ENCODE results near the gene USE1. TPM values are rescaled to one million over a fixed set of nuclear protein-coding genes. Genes with fewer than 3 reads are reported as not detected.

The USE1 gene
- polyA plus RNA-seq, 12 donors, result 20.9 to 44.3 (median 25.3) TPM; not detected in 1

DNA sequence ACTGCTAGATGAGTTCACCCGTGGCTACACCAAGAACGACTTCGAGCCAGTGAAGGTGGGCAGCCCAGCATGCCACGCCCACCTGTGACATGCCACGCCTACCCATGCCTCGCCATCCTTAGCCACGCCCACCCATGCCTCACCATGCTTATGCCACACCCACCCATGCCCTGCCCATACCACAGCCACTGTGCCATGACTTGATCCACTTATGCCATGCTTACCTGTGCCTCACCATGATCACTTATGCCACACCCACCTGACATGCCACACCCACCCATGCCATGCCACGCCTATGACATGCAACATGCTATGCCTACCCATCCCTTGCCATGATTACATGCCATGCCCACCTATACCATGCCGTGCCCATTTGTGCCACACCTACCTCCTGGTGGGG is 12.9 kb upstream of the USE1 start:
- no peak for DNase-seq

DNA sequence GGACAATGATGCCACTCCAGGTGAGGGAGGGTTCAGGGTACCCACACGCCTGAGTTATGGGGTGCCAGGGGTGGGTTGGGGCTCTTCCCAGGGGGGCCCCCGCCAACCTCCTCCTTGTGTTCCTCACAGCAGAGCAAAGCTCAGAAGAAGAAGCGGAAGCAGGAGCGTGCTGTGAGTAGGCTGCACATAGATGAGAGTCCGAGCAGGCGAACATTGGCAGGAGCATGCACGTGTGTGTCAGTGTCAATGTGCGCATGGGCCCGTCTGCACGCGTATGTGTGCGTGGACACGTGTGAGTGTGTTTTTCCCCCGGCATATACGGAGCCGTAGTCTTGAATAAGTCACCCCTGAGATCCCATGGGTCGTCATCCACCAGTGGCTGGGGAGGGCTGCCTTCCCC is 12.4 kb upstream of the USE1 start:
- no peak for DNase-seq

- peak; percentile 31 for DNase-seq
These were observed 9.7 kb upstream of the USE1 start for GRCh38 chr19:17205237-17206140.

DNA sequence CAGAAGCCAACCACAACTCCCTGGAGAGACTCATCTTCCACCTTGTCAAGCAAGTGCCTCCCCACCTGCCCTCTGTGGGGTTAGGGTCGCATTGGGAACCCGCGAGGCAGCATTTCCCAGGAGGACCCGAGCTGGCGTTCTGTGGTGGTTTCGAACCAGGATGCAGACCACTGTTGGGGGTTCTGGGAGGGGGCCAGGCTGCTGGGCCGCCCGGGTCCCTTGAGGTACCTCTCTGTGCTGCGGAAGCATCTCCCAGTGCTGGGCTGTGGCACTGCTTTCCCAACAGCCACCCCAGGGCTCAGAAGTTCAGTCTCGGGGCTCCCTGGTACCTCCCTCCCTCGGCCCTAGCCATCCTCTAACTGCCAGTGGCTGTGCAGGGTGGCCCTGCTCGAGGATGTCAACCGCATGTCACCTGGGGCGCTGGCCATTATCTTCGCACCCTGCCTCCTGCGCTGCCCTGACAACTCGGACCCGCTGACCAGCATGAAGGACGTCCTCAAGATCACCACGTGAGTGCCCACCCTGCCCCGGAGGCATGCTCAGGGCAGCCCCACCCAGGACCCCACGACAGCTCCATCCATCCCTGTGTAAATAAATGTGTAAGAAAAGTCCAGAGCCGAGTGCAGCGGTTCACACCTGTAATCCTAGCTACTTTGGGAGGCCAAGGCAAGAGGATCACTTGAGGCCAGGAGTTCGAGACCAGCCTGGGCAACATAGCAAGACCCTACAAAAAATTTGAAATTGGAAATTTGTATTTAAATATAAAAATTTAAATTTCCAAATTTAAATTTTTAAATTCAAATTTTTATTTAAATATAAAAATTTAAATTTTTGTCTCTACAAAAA is 8.2 kb upstream of the USE1 start:
- no peak for DNase-seq

- no peak for DNase-seq
These were observed 5.8 kb upstream of the USE1 start for GRCh38 chr19:17209126-17210036.

GRCh38 chr19:17210296-17210695 is 4.9 kb upstream of the USE1 start:
- DNase-seq, result no peak

DNA sequence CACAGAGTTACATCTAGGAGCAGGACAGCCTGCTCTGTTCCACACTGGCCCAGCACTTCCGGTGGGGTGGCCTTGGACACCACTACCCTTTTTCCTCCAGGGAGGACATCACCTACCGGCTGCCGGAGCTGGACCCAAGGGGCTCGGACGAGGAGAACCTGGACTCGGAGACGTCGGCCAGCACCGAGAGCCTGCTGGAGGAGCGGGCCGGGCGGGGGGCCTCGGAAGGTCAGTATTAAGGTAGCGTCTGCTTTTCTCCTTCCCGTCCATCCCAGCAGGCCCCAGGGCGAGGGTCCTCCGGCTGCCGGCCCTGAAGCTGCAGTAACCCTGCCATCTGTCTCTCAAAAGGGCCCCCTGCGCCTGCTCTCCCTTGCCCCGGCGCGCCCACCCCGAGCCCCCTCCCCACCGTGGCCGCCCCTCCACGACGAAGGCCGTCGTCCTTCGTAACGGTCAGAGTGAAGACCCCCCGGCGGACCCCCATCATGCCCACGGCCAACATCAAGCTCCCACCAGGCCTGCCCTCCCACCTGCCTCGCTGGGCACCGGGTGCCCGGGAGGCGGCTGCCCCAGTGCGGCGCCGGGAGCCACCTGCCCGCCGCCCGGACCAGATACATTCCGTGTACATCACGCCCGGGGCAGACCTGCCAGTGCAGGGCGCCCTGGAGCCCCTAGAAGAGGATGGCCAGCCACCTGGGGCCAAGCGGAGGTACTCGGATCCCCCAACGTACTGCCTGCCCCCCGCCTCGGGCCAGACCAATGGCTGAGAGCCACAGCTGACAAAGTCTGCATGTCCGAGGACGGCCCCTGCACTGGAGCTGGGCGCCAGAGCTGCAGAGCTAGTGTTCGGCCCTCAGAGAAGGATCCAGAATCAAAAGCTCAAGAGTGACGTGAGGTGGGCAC is 3.4 kb upstream of the USE1 start:
- DNase-seq, result no peak

DNA sequence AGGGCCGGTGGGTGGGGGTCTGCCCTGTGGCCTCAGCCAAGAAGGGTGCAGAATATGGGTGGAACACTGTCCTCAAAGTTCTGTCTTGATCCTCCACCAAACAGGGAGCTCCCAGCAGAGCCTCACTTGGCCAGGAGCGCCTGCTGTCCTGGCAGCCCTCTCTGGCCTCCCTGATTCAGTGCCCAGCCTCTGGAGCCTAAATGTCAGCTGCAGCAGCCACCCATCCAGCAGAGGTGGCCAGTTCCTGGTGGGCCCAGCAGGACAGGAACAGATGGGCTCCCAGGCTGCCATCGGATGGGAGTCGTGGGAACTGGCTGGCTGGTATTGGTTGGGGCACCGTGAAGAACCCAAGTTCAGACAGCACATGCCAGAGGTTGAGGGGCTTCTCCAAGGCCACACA is 1.8 kb upstream of the USE1 start:
- no peak for DNase-seq

- DNase-seq, result no peak
These were observed 540 bp upstream of the USE1 start for GRCh38 chr19:17214508-17215126.

DNA sequence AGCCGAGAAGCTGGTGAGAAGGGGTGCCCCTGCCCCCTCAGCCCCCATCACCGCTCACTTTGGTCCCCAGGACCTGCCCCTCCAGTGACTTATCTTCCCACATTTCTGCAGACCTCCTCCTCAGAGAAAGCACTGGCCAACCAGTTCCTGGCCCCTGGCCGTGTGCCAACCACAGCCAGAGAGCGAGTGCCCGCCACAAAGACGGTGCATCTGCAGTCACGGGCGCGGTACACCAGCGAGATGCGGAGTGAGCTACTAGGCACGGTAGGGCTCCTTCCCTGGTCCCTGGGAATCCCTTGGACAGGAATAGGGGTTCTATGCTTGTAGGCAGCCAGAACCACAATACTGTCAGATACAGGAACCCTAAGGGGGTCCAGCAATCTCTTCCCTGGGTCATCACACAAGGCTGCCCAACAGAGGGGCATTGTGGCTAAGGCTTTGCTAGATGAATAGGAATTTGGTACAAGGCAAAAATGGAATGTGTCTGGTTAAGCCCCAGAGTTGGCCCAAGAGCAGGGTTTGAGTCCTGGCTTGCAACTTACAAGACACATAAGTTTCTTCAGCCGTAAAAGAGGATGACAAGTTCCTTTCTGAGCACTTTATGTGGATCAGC is 1.0 kb downstream of the USE1 start:
- DNase-seq, result no peak

DNA sequence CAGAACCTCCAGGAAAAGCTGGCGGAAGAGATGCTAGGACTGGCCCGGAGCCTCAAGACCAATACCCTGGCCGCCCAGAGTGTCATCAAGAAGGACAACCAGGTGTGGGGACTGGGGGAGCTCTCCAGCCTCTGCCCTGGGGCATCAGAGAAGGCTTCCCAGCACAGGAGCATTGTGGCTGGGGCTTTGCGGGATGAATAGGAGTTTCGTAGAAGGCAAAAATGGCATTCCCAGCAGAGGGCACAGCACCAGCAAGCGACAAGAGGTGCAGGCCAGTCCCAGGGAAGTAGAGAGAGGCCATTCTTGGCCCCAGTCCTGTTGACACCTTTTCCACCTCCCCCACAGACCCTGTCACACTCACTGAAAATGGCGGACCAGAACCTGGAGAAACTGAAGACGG is 4.1 kb downstream of the USE1 start:
- no peak for DNase-seq

DNA sequence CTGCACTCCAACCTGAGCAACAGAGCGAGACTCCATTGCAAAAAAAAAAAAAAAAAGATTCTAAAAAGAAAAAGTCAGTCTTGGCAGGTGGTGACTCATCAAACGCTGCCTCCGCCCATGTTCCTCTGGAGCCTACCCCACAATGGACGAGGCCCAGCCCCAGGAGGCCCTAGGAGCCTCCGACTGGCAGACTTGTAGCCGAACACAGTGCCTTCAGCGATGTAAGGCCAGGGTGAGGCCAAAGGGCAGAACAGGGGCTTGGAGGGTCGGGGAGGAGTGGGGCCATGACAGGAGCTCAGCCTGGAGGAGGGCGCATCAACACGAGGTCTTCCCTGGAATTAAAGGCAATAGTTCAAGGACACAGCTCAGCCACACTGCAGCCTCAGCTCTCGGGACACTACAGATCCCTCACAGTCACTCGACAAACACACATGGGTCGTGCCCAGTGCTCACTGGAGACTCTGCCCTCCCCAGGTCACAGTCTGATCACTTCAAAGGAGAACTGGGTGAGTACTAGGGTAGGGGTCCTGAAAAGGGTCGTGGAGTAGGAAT is 5.1 kb downstream of the USE1 start:
- no peak for DNase-seq

DNA sequence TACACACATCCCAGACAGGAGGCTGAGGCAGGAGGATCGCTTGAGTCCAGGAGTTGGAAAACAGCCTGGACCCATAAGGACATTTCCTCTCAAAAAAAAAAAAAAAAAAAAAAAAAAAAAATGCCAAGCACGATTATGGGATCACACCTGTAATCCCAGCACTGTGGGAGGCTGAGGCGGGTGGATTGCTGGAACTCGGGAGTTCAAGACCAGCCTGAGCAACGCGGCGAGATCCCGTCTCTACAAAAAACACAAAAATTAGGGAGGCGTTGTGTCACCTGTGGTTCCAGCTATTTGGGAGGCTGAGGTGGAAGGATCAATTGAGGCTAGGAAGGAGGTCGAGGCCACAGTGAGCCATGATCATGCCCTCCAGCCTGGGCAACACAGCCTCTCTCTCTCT is 9.9 kb downstream of the USE1 start:
- no peak for DNase-seq

GRCh38 chr19:17226002-17226933 is 11.1 kb downstream of the USE1 start, which contains the start of gene OCEL1:
Gene OCEL1, plus strand, starts transcription at chr19:17226226. Its CDS starts 22 bp downstream, at chr19:17226248.
- peak; percentile 99 for DNase-seq

DNA sequence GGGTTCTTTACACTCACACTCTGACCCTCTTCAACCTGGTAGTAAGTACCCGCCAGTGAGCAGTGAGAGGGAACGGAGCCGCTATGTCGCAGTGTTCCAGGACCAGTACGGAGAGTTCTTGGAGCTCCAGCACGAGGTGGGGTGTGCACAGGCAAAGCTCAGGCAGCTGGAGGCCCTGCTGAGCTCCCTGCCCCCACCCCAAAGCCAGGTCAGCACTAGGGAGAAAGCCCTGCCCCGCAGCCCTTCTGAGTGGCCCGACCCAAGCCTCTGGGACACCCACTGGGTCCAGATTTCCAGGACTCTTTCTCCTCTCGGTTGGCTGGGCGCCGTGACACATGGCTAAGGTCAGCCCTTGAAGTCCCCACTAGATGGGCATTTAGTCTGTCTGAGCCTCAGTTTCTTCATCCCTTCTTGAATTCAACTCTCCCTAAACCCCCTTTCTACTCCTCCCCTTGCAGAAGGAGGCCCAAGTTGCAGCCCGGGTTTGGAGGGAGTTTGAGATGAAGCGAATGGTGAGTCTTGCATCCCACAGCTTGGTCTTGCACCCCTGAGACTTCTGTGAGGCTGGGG is 12.7 kb downstream of the USE1 start:
- DNase-seq, result no peak

- DNase-seq, result no peak
These were observed 14.7 kb downstream of the USE1 start for GRCh38 chr19:17229890-17230289.

GRCh38 chr19:17232258-17232657 is 17.1 kb downstream of the USE1 start:
- DNase-seq, result no peak

- DNase-seq, result no peak
These were observed 19.7 kb downstream of the USE1 start for GRCh38 chr19:17234911-17235299.
